HG02938 (cell line): Measurements from ENCODE around the gene TBX4.

Experiments
- ATAC-seq: cut with Tn5 transposase; IDR thresholded peaks from one replicate; pipeline ENCODE4 v1.9.1; 2021; ENCODE audit warnings: mild to moderate bottlenecking, moderate library complexity; ENCODE audit not compliant: unreplicated experiment

The TBX4 gene

GRCh38 chr17:61453566-61454380 lies 1.6 kb downstream of the TBX4 start:
- ATAC-seq = no peak

- ATAC-seq = no peak
These were observed 2.4 kb downstream of the TBX4 start for GRCh38 chr17:61454381-61455323.

GRCh38 chr17:61455324-61456060 lies 3.3 kb downstream of the TBX4 start:
- no peak for ATAC-seq

- no peak for ATAC-seq
These were observed 3.9 kb downstream of the TBX4 start for GRCh38 chr17:61456061-61456681.

DNA sequence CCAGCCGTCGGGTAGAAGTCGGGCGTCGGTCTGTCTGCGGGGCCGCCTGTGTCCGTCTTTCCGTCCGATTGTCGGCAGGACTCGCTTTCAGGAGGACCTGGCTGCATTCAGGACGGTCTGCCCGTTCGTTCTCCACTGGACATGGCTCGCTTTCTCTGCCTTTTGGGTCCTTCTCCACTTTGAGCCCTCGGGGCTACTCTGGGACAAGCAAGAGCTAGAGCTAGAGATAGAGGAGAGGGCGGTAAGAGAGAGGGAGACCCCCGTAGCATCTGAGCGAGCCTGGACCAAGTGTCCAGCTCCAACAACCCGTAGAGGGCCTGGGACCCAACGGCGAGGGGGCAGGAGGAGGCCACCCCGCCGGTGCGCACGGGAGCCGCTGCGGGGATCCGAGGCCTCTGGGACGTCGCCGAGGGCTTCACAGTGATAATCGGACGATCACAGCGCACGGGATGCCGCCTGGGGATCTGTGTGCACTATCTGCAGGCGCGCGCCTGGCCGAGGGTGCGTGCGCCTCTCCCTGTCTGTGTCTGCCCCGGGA lies 4.5 kb downstream of the TBX4 start:
- ATAC-seq = no peak

DNA sequence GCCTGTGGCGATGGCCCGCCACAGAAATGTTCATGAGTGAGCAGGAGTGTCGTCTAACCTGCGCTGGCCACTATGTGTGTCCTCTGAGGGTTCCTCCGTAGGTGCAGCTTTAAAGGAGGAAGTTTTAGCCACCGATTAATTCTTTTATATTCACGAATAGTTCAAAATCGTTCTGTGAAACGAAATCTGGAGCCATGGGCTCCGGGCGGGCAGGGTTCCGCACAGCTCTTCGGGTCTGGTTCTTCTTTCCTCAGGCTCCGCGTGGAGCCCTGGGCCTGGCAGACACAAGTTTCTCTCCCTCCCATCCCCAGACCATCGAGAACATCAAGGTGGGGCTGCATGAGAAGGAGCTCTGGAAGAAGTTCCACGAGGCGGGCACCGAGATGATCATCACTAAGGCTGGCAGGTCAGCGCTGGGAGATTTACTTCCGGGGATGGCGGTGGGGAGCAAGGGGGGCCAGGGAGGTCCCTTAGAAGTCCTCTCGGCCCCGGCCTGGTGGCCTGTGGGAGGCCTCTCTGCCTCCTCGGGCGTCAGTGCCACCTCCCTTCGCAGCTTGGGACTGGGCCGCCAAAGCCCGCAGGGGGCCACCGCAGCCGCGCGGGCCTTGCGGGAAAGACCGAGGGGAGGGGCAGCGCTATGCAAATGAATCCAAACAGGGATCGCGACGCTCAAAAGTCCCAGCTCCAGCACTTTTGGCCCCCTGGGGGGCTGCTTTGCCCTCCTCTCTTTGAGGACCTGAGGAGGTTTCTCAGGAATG lies 5.2 kb downstream of the TBX4 start:
- ATAC-seq = no peak

GRCh38 chr17:61458000-61458399 lies 5.8 kb downstream of the TBX4 start:
- ATAC-seq = no peak

- no peak for ATAC-seq
These were observed 6.4 kb downstream of the TBX4 start for GRCh38 chr17:61458421-61459141.

GRCh38 chr17:61459142-61459809 lies 7.1 kb downstream of the TBX4 start:
- no peak for ATAC-seq

- no peak for ATAC-seq
These were observed 7.9 kb downstream of the TBX4 start for GRCh38 chr17:61459939-61460718.

GRCh38 chr17:61460796-61461585 lies 8.8 kb downstream of the TBX4 start:
- ATAC-seq = no peak

DNA sequence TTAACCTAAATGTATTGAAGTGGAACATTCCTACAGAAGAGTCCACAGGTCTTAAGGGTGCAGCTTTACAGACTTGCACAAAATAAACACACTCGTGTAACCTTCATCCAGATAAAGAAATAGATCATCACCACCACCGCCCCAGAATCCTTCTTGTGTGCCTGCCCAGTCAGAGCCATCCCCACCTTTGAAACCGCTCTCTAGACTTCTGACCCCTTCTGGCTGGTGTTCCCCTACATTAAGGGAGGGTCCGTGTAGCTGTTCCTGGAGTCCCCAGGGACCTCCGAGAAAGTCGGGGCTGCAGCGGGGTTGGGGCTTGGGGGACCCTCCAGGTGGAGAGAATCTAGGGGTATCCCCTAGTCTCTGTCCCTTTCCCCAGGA lies 9.4 kb downstream of the TBX4 start:
- ATAC-seq = no peak

DNA sequence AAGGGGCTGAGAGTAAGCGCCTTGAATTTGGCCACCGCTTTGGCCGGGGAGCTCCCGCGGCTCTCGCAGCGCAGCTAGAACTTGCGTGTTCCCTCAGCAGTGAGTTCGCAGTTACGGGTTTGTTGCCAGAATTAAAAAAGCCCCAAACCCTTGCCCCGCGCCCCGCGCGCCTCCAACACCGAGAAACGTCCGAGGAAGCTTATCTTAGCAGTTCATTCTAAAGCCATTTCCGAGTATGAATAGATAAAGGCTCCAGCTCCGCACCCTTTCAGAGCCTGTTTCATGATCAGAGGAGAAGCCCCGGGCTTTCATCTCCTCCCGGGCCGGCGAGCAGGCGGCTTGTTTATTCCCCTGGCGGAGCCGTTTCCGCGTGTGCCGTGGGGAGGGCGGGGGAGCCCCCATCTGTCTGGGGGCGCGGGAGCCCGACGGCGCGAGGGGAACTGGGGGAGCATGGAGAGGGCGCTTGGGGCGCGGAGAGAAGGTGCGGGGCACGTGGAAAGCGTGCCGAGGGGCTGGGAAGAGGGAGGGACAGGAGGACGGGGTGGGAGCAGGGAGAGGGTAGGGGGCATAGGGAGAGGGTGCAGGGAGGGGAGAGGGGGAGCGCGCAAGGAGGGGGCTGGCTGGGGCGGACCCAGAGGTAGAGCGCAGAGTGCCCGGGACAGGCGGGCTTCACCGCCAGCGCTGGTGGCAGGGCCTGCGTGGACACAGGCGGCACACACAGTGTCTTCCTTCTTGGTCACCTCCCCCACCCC lies 9.9 kb downstream of the TBX4 start:
- ATAC-seq = no peak

GRCh38 chr17:61462719-61463315 lies 10.6 kb downstream of the TBX4 start:
- no peak for ATAC-seq

DNA sequence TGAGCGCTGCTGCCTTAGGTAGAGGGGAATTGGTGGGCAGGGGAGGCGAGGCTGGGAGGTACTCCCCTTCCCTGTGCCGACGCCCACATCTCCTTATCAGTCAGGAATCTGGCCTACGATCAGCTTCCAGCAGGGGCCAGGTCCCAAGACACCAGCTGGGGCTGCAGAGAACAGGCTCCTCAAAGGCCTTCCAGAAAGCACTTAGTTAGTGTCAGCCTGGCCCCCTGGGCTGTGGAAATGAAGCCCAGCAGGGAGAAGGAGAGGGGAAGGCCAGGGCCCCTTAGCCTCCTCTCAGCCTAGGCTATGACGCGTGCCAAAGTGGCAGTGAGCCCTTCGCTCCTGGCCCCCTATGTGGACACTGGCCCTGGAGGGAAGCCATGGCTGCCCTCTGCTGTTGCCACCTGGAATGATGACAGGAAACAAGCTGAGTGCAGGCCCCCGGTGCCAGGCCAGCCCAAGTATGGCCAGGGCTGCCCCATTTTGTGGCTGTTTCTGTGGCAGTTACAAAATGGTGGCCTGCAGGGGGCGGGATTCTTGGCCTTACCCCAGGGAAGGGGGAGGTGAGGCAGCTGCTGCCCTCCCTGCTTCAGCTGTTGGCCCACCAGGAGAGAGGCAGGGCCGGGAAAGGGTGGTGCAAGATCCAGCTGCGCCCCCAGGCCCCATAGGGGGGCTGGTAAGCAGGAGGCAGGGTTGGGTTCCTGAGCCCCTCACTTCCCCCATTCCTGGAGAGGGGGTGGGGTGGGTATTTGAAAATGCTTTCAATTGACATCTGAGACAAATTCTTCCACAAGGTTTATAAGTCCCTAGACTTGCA lies 11.3 kb downstream of the TBX4 start:
- ATAC-seq = no peak
